AG04450 (cell line): ENCODE measurements around the gene ORC3. TPM values are rescaled to one million over a fixed set of nuclear protein-coding genes. Genes with fewer than 3 reads are reported as not detected.
"Not testable (repeated sequence)": the region's sequence is repeated elsewhere in the genome, so short reads cannot be mapped to it uniquely, and the experiment has no call there.

Experiments used
- CTCF ChIA-PET: fragments of 300-600, 350-600 bp; formaldehyde crosslinking; extraction: SDS; loops from one replicate; lab custom pipeline; 2022; ENCODE audit warnings: antibody characterized with exemption, inconsistent platforms; lab: Charles Lee
- POLR2A ChIA-PET: fragments of 350-600 bp; formaldehyde crosslinking; extraction: SDS; loops from one replicate; lab custom pipeline; 2021; ENCODE audit warnings: antibody characterized with exemption, inconsistent platforms; lab: Yijun Ruan, JAX
- DNase-seq: peaks from one replicate; pipeline ENCODE4 v3.0.0-alpha.2; 2011; ENCODE audit warnings: low read depth, low spot score
- H3K27ac ChIP-seq: one replicate; pipeline ENCODE4 v1.5.1; 2012; ENCODE audit warnings: low read depth, low read length, control low read depth
- H3K27me3 ChIP-seq: one replicate; pipeline ENCODE4 v1.6.0; 2012; ENCODE audit warnings: low read length; ENCODE audit not compliant: control insufficient read depth, insufficient read depth
- H3K4me3 ChIP-seq: 2 replicates; pipeline ENCODE4 v1.5.1; 2011; ENCODE audit warnings: mild to moderate bottlenecking, low read depth, low read length, control low read depth
- H3K9me3 ChIP-seq: 2 replicates; pipeline ENCODE4 v1.5.1; 2012; ENCODE audit warnings: low read length; ENCODE audit not compliant: control insufficient read depth, insufficient read depth
- polyA plus RNA-seq: library from polyadenylated mRNA; depleted of rRNA; stranded (reverse); fragments of >200 nt; gene quantifications from 2 replicates; pipeline ENCODE4 v1.2.3, GENCODE V29; 2011
- TF ChIP-seq, protein P1 (sequence below): IDR thresholded peaks from 2 replicates; pipeline ENCODE4 v1.5.1; 2011; ENCODE audit warnings: low read depth, low read length, control low read depth, inconsistent platforms

ORC3 gene
- polyA plus RNA-seq, 1 experiment, result 39.5 TPM

DNA sequence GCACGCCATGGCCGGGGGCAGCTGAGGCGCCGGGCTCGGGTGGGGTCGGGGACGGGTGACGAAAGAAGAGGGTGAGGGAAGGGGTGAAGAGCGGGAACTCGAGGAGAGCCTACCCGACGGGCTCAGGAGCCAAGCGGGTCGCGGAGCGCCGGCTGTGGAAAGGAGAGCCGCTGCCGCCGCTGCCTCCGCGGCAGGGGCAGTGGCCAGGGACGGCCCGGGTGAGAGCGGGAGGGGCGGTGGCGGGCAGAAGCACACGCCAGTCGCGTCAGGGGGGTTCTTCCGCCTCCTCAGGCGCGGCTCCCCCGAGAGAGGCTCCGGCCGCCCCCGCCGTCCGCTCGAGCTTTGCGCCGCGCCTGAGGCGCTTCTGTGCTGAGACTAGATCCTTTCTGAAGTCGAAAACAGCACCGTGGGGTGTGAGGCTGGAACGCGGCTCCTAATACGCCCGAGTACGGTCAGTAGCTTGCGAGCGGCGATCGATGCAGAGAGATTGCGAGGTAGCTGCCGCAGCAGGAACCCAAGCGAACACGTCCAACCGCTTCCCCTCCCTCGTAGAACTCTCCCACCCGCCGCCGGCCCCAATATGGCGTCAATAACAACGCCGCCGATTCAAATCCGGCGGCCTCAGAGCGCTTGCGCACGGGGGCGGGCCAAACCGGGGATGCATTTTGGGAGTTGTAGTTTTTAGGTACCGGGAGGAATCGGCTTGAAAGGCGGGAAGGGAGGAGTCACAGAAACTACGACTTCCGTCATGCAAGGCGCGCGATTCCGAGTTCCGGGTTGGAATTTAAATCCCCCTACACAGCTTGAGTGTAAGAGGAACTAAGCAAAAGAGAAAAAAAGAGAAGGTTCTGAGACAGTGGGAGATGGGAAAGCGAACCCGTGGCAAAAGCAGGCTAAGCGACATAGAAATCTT lies 112.0 kb downstream of the ORC3 start, which contains the start of gene AKIRIN2:
TSS of gene AKIRIN2 (minus strand) at position 558 of the 913 bp plus-strand sequence. CDS start at position 9, 549 bp downstream.
- Histone ChIP-seq H3K27me3 (no peaks in the 10 kb centered on the region), H3K27ac (peak within 1 kb of the TSS; percentile 90), H3K9me3 (peaks cover 2% of the 10 kb centered on the region; the same call in 1 of the 2 replicates), H3K4me3 (peak within 1 kb of the TSS; percentile 82)
- DNase-seq, result peak; percentile 98
- ChIA-PET POLR2A (interaction anchor here (0.6 to 2.4 kb wide), 11 partner anchors 12 to 113 kb away, joined by 3 to 16 read pairs (median 5); no protein-coding TSS in a partner anchor), CTCF (interaction anchor here (1.8 kb wide), 1 partner anchor 130 kb away, joined by 7 read pairs; no protein-coding TSS in a partner anchor)
- TF ChIP-seq, protein P1, sequence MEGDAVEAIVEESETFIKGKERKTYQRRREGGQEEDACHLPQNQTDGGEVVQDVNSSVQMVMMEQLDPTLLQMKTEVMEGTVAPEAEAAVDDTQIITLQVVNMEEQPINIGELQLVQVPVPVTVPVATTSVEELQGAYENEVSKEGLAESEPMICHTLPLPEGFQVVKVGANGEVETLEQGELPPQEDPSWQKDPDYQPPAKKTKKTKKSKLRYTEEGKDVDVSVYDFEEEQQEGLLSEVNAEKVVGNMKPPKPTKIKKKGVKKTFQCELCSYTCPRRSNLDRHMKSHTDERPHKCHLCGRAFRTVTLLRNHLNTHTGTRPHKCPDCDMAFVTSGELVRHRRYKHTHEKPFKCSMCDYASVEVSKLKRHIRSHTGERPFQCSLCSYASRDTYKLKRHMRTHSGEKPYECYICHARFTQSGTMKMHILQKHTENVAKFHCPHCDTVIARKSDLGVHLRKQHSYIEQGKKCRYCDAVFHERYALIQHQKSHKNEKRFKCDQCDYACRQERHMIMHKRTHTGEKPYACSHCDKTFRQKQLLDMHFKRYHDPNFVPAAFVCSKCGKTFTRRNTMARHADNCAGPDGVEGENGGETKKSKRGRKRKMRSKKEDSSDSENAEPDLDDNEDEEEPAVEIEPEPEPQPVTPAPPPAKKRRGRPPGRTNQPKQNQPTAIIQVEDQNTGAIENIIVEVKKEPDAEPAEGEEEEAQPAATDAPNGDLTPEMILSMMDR, result no peak

DNA sequence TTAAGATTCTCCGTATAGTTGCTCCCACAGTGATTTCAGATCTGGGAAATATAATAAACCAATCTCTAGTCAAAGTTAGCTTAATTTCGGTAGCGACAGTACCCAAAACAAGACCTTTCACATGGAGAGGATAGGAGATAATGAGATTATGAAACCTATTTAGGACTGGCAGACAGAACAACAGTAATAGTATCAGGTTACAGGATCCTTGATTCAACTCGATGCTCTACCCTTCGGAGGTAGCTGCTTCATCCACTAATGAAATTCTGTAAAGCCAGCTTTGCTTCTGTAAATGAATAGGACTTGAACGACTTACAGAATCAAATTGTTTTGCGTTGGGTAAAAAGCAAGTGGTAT lies 112.6 kb downstream of the ORC3 start:
- DNase-seq, result no peak
- TF ChIP-seq, protein P1, result no peak
- H3K4me3 ChIP-seq, result peak overlapping the region; percentile 56
- peak overlapping the region; percentile 79 for H3K27ac ChIP-seq
- CTCF ChIA-PET, result interaction anchor here (0.6 to 1.8 kb wide), 2 partner anchors 129 to 357 kb away, joined by 5 to 7 read pairs; no protein-coding TSS in a partner anchor
- peaks cover 2% of the 10 kb centered on the region; the same call in 1 of the 2 replicates for H3K9me3 ChIP-seq
- POLR2A ChIA-PET, result interaction anchor here (1.0 to 2.4 kb wide), 8 partner anchors 12 to 113 kb away, joined by 3 to 16 read pairs (median 6); no protein-coding TSS in a partner anchor
- H3K27me3 ChIP-seq, result no peaks in the 10 kb centered on the region

DNA sequence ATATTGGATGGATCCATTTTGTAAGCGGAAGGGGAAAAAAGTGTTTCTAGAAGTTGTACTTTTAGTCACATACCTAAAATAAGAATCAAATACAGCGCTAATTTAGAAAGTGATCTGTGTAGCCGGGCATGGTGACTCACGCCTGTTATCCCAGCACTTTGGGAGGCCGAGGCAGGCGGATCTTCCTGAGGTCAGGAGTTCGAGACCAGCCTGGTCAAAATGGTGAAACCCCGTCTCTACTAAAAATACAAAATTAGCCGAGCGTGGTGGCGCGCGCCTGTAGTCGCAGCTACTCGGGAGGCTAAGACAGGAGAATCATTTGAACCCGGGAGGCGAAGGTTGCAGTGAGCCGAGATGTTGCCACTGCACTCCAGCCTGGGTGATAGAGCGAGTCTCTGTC lies 113.1 kb downstream of the ORC3 start:
- ChIA-PET CTCF (interaction anchor here (0.6 to 1.8 kb wide), 3 partner anchors 11 to 357 kb away, joined by 5 to 7 read pairs (median 7); no protein-coding TSS in a partner anchor), POLR2A (interaction anchor here (1.0 to 1.9 kb wide), 6 partner anchors 11 to 114 kb away, joined by 3 to 16 read pairs (median 6); no protein-coding TSS in a partner anchor)
- H3K4me3 ChIP-seq, result peak overlapping the region; percentile 56
- DNase-seq, H3K9me3 ChIP-seq, H3K27me3 ChIP-seq: not testable (repeated sequence)
- peak overlapping the region; percentile 58 for H3K27ac ChIP-seq

DNA sequence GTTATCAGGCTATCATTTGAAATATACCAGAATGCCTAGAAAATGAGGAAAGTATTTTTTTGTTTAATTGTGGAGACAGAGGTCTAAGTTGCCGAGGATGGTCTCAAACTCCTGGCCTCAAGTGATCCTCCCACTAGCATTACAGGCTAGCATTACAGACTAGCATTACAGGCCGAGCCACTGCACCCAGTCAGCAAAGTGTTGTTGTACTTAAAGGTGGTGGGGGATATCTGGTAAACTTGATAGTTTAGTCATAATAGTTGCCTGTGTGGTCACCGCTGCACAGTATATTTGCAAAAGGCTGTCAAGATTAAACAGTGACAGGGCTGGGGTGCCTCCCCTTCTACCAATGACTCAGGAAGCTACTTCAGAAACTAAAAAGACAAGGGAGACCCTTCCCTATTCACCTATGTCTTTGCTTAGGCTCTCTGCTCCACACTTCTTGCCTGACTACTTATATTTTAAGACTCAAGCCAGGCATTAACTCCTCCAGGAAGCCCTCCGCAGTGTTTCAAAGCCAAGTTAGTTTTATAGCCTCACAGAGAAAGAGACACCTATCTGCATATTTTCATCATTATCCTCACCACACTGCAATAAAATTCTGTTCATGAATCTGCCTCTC lies 115.2 kb downstream of the ORC3 start:
- CTCF ChIA-PET, result interaction anchor here (1.6 kb wide), 1 partner anchor 126 kb away, joined by 4 read pairs; no protein-coding TSS in a partner anchor
- Histone ChIP-seq H3K9me3 (peaks cover 2% of the 10 kb centered on the region; the same call in 1 of the 2 replicates), H3K27ac (peak overlapping the region; percentile 69), H3K4me3 (no peak overlapping the region), H3K27me3 (no peaks in the 10 kb centered on the region)
- POLR2A ChIA-PET, result interaction anchor here (1.4 kb wide), 1 partner anchor 18 kb away, joined by 5 read pairs; no protein-coding TSS in a partner anchor
- TF ChIP-seq, protein P1, result no peak
- DNase-seq, result no peak
